ENCODE results near the gene ANGPTL2.

DNA sequence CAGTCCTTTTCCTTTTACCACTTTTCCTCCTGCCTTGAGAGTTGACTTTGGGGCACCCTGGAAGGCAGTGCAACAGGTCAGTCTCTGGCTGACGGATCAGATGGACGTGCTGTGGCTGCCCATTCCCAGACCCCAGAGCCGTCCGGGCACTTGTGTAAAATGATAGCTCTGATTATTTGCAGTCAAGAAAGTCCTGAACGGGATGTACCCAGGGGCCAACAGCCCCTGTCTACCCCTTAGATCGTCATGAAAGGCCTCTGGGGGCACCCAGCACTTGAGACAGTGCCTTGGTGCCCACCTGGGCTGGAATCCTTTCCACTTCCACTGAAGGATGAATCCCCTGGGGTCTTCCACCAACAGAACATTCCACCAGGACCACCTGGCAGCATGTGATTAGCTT is 17.7 kb upstream of the ANGPTL2 start:
- TF ChIP-seq, protein P1, sequence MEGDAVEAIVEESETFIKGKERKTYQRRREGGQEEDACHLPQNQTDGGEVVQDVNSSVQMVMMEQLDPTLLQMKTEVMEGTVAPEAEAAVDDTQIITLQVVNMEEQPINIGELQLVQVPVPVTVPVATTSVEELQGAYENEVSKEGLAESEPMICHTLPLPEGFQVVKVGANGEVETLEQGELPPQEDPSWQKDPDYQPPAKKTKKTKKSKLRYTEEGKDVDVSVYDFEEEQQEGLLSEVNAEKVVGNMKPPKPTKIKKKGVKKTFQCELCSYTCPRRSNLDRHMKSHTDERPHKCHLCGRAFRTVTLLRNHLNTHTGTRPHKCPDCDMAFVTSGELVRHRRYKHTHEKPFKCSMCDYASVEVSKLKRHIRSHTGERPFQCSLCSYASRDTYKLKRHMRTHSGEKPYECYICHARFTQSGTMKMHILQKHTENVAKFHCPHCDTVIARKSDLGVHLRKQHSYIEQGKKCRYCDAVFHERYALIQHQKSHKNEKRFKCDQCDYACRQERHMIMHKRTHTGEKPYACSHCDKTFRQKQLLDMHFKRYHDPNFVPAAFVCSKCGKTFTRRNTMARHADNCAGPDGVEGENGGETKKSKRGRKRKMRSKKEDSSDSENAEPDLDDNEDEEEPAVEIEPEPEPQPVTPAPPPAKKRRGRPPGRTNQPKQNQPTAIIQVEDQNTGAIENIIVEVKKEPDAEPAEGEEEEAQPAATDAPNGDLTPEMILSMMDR (IDR thresholded peaks at IDR 0.05): no peak
- no peak for TF ChIP-seq POLR2AphosphoS5 (IDR thresholded peaks at IDR 0.05)
